Measurements from ENCODE around the gene CHP2.

- no peak for TF ChIP-seq CTCF (IDR thresholded peaks at IDR 0.05; ENCODE audit: low read depth, low read length)
- no peak for TF ChIP-seq MYC (IDR thresholded peaks at IDR 0.05; ENCODE audit: low read depth, low read length)
Observed at GRCh38 chr16:23795378-23795777, 40.6 kb downstream of the CHP2 start.

Measured in NB4 (cell line).